Umbilical cord (tissue), 2 donors: Measurements from ENCODE around the gene PDE11A. TPM values are rescaled to one million over a fixed set of nuclear protein-coding genes. Genes with fewer than 3 reads are reported as not detected.
"Not testable (repeated sequence)": the region's sequence is repeated elsewhere in the genome, so short reads cannot be mapped to it uniquely, and the experiment has no call there.

Source experiments
- DNase-seq: peaks from one replicate; pipeline ENCODE4 v3.0.0-alpha.2; 2015; ENCODE audit warnings: low spot score
- total RNA-seq: library from RNA; depleted of rRNA; stranded (reverse); fragments of >200 nt; gene quantifications from one replicate; pipeline ENCODE4 v1.2.3, GENCODE V29; 2014; ENCODE audit warnings: low replicate concordance; ENCODE audit not compliant: insufficient read depth

PDE11A gene
- total RNA-seq, 1 donor from 2014 or later, result 0.72 TPM

GRCh38 chr2:177883177-177883576, 189.4 kb downstream of the PDE11A start:
- no peak for DNase-seq

GRCh38 chr2:177882501-177882900, 190.1 kb downstream of the PDE11A start:
- no peak for DNase-seq

GRCh38 chr2:177881921-177882320, 190.7 kb downstream of the PDE11A start:
- DNase-seq, result no peak

- no peak for DNase-seq
Measured at GRCh38 chr2:177881008-177881747, 191.4 kb downstream of the PDE11A start.

- DNase-seq, result no peak
Measured at GRCh38 chr2:177880285-177880684, 192.3 kb downstream of the PDE11A start.

GRCh38 chr2:177876950-177877349, 195.6 kb downstream of the PDE11A start:
- DNase-seq, result no peak

GRCh38 chr2:177874686-177875085, 197.9 kb downstream of the PDE11A start:
- DNase-seq, result no peak

GRCh38 chr2:177873915-177874314, 198.7 kb downstream of the PDE11A start:
- no peak for DNase-seq

GRCh38 chr2:177872286-177872685, 200.3 kb downstream of the PDE11A start:
- no peak for DNase-seq

GRCh38 chr2:177869912-177870311, 202.7 kb downstream of the PDE11A start:
- DNase-seq, result no peak

GRCh38 chr2:177869209-177869608, 203.4 kb downstream of the PDE11A start:
- no peak for DNase-seq

- DNase-seq, result no peak
Measured at GRCh38 chr2:177868806-177869205, 203.8 kb downstream of the PDE11A start.

GRCh38 chr2:177857538-177857937, 215.0 kb downstream of the PDE11A start:
- no peak for DNase-seq

- DNase-seq, result no peak
Measured at GRCh38 chr2:177852389-177852788, 220.2 kb downstream of the PDE11A start.

GRCh38 chr2:177843188-177843587, 229.4 kb downstream of the PDE11A start:
- DNase-seq, result no peak

GRCh38 chr2:177842243-177842642, 230.3 kb downstream of the PDE11A start:
- DNase-seq, result no peak

- not testable (repeated sequence) for DNase-seq
Measured at GRCh38 chr2:177835418-177836204, 237.0 kb downstream of the PDE11A start.

GRCh38 chr2:177832611-177833433, 239.8 kb downstream of the PDE11A start:
- no peak for DNase-seq

- no peak for DNase-seq
Measured at GRCh38 chr2:177830881-177831386, 241.6 kb downstream of the PDE11A start.

- no peak for DNase-seq
Measured at GRCh38 chr2:177828557-177828956, 244.0 kb downstream of the PDE11A start.

GRCh38 chr2:177826897-177827296, 245.7 kb downstream of the PDE11A start:
- DNase-seq, result no peak

GRCh38 chr2:177822941-177823340, 249.6 kb downstream of the PDE11A start:
- DNase-seq, result no peak
